ENCODE measurements around the gene ARFRP1. TPM values are rescaled to one million over a fixed set of nuclear protein-coding genes. Genes with fewer than 3 reads are reported as not detected.
"Not testable (repeated sequence)": the region's sequence is repeated elsewhere in the genome, so short reads cannot be mapped to it uniquely, and the experiment has no call there.

The ARFRP1 gene
- total RNA-seq, 1 donor from 2014 or later, result 47.3 TPM

DNA sequence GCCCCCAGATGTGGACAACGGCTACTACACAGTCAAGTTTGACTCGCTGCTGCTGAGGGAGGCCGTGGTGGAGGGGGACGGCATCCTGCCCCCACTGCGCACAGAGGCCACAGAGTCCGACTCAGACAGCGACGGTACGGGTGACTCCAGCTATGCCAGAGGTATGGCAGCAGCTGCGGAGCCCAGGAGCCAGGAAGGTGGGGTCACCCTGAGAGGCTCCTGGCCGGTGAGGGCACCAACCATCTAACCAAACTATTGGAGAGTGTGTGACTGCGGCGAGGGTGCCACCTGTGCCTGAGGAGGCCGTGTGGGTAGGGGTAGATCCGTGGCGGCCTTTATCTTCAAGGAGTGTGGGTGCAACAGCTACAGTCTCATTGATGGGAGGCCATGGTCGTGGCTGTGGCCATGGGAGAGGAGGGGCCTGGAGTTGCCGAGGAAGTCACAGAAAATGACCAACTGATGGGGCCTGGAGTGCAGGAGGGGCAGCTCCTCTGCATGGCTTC lies 25.9 kb upstream of the ARFRP1 start:
- no peak for DNase-seq (ENCODE audit: low spot score)

GRCh38 chr20:63733117-63733516 lies 25.3 kb upstream of the ARFRP1 start:
- DNase-seq (ENCODE audit: low spot score), result no peak

GRCh38 chr20:63732118-63733095 lies 24.6 kb upstream of the ARFRP1 start:
- DNase-seq (ENCODE audit: low spot score), result no peak

- no peak for DNase-seq (ENCODE audit: low spot score)
These were observed 23.6 kb upstream of the ARFRP1 start for GRCh38 chr20:63731410-63731809.

DNA sequence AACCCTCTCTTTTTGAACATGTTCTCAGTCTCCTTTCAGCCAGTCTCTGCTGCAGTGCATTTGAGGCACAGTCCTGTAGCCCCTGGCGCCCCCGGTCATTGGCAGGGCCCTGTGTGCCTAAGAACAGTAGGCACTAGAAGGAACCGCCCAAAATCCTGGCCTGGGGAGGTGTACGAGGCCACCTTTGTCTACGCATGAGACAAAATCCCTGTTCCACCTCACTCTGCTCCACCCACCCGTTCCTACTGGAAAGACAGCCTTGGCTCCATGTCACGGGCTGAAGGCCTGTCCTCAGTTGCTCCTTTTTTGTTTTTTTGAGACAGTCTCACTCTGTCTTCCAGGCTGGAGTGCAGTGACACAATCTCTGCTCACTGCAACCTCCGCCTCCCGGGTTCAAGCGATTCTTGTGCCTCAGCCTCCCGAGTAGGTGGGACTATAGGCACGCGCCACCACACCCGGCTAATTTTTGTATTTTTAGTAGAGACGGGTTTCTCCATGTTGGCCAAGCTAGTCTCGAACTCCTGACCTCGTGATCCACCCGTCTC lies 22.5 kb upstream of the ARFRP1 start:
- DNase-seq (ENCODE audit: low spot score), result not testable (repeated sequence)

- not testable (repeated sequence) for DNase-seq (ENCODE audit: low spot score)
These were observed 15.3 kb upstream of the ARFRP1 start for GRCh38 chr20:63722967-63723622.

DNA sequence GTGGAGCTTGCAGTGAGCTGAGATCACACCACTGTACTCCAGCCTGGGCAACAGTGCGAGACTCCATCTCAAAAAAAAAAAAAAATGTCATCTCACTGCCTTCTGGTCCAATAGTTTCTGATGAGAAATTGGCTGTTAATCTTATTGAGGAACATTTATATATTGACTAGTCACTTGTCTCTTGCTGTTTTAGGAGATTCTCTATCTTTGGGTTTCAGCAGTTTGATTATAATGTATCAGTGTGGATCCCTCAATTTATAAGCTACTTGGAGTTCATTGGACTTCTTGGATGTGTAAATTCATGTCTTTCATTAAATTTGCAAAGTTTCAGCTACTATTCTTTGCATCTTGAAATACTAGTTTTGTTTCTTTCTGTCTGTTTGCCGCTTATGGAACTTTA lies 11.2 kb upstream of the ARFRP1 start:
- DNase-seq (ENCODE audit: low spot score), result no peak

DNA sequence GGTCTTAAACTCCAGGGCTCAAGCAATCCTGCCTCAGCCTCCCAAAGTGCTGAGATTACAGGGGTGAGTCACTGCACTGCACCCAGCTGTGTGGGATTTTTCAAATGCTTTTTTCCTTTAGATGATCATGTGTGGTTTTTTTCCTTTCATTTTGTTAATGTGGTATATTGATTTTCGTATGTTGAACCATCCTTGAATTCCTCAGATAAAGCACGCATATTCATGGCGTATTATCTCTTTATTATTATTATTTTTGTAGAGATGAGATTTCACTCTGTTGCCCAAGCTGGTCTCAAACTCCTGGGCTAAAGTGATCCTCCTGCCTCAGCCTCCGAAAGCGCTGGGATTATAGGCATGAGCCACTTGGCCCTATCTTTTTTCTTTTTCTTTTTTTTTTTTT lies 7.1 kb upstream of the ARFRP1 start:
- DNase-seq (ENCODE audit: low spot score), result no peak

DNA sequence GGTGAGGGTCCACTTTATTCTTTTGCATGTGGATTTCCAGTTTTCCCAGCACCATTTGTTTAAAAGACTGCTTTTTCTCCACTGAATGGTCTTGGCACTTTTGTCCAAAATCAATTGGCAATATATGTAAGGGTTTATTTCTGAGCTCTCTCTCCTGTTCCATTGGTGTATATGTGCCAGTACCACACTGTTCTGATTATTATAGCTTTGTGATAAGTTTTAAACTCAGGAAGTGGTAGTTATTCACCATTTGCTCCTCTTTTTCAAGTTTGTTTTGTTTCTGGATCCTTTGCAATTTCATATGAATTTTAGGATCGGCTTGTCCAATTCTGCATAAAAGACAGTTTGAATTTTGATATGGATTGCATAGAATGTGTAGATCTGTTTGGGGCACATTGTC lies 4.4 kb upstream of the ARFRP1 start:
- DNase-seq (ENCODE audit: low spot score), result no peak

- no peak for DNase-seq (ENCODE audit: low spot score)
These were observed 3.4 kb upstream of the ARFRP1 start for GRCh38 chr20:63711085-63711645.

- no peak for DNase-seq (ENCODE audit: low spot score)
These were observed 1.4 kb upstream of the ARFRP1 start for GRCh38 chr20:63709149-63709527.

DNA sequence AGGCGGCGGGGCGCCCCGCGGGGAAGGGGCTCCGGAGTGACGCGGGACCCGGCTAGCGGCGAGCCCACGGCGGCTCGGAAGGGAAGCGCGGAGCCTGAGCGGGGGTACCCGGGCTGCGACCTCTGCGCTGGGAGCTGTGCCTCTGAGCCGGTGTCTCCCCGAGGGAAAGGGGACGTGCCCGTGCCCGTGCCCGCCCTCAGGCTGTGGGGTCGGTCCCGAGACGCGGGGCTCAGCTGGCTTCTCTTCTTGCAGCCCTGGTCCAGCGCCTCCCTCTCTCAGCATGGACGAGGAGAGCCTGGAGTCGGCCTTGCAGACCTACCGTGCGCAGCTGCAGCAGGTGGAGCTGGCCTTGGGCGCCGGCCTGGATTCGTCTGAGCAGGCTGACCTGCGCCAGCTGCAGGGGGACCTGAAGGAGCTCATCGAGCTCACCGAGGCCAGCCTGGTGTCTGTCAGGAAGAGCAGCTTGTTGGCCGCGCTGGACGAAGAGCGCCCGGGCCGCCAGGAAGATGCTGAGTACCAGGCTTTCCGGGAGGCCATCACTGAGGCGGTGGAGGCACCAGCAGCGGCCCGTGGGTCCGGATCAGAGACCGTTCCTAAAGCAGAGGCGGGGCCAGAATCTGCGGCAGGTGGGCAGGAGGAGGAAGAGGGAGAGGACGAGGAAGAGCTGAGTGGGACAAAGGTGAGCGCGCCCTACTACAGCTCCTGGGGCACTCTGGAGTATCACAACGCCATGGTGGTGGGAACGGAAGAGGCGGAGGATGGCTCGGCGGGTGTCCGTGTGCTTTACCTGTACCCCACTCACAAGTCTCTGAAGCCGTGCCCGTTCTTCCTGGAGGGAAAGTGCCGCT lies 749 bp upstream of the ARFRP1 start:
- no peak for DNase-seq (ENCODE audit: low spot score)

- no peak for DNase-seq (ENCODE audit: low spot score)
These were observed 771 bp downstream of the ARFRP1 start for GRCh38 chr20:63706852-63707557.

DNA sequence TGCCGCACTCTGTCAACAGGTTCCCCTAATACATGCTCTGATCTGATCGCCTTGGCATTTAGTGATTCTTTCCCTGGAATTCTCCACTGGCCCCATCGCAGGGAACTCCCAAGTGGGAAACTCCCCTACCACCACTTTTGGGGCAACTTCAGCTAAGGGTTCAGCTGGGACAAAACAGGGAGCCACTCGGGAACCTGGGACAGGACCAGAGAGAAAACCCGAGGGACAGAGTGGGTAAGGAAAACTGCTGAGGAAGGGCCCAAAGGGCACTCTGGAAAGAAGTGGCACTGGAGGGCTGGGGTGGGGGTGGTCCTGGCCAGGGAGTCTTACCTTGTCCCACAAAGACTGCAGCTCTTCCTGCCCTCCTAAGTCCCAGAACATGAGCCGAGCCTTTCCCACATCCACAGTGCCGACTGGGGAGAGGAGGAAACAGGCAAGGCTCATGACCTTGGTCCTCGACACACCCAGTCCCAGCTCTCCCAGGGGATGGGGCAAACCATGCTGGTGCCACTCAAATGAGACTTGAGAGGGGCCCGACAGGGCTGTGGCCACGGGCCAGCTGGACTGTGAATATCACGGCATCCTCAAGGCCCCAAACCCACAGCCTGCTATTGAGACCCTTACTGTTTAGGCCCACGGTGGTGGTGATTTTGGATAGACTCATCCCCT lies 1.6 kb downstream of the ARFRP1 start:
- no peak for DNase-seq (ENCODE audit: low spot score)

GRCh38 chr20:63705232-63706026 lies 2.3 kb downstream of the ARFRP1 start:
- DNase-seq (ENCODE audit: low spot score), result no peak

DNA sequence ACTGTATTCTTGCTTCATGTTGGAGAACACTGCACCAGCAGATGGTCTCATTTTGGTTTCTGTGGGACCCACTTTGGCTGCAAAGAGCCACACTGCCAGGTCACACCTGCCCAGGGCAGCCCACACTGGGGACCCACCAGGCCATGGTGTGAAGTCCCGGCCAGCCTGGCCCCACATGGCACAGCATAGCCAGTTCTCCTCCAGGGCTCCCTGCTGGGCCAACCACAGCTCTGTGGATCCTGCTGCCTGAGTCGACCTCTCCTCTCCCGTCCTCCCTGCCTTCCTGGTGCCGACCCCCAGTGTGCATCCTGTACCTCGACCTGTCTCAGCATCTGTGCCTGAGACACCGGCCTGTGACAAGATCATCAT lies 3.0 kb downstream of the ARFRP1 start:
- DNase-seq (ENCODE audit: low spot score), result peak; percentile 89

DNA sequence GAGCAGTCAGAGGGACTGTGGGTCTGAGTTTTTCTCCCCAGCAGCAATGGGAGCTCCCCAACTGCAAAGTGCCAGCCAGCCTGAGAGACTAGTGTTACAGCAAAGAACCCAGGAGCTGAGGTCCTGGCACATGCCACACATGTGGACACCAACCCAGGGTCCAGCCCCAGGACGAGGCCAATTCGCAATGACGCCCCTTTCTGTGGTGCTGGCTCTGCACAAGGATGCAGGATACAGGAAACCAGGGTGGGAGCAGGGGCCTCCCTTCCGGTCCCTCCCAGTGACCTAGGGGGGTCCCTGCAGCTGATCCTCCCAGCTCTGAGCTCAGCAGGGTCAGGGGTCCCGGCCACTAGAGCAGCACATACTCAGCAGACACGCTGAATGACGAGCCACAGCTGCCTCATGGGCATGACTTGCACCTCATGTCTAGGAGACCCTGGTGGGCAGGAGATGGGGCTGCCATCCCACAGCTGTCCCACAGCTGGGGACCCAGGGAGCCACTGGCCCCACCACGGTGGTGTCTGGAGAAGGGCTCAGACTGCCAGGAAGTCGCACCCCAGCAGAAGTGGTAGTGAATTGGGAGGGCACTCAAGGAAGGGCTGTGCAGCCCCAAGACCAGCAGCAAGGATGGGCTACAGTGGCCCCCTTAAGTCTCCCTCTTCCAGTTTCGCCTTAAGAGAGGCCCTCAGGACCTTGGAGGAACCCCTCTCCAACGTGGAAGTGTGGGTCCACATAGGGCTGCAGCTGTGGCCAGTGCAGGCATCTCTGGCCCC lies 3.6 kb downstream of the ARFRP1 start:
- DNase-seq (ENCODE audit: low spot score), result no peak

DNA sequence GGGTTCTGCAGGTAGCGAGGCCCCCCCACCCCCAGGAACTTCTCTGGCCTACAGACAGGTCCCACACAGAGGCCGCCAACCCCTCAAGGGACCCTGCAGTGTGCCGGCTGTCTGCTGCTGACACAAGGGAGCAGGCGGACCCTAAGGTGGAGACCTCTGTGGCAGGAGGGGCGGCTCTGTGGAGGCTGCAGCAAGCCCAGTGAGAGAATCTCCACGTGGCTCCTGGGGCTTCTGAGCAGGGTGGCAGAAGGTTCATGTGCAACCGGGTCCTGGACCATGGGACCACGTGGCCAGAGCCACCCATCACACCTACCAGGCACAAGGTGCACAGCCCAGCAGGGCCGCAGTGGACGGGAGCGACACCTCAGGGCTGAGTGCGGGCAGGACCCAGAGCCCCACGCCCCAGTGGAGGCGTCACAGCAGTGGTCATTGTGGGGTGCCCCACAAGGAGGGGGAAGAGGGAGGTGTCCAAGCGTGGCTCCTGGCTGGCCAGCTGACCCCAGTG lies 4.3 kb downstream of the ARFRP1 start:
- no peak for DNase-seq (ENCODE audit: low spot score)
